Measurements from ENCODE around the gene PCDHGB6.
"Not testable (repeated sequence)": the region's sequence is repeated elsewhere in the genome, so short reads cannot be mapped to it uniquely, and the experiment has no call there.

Gene PCDHGB6

DNA sequence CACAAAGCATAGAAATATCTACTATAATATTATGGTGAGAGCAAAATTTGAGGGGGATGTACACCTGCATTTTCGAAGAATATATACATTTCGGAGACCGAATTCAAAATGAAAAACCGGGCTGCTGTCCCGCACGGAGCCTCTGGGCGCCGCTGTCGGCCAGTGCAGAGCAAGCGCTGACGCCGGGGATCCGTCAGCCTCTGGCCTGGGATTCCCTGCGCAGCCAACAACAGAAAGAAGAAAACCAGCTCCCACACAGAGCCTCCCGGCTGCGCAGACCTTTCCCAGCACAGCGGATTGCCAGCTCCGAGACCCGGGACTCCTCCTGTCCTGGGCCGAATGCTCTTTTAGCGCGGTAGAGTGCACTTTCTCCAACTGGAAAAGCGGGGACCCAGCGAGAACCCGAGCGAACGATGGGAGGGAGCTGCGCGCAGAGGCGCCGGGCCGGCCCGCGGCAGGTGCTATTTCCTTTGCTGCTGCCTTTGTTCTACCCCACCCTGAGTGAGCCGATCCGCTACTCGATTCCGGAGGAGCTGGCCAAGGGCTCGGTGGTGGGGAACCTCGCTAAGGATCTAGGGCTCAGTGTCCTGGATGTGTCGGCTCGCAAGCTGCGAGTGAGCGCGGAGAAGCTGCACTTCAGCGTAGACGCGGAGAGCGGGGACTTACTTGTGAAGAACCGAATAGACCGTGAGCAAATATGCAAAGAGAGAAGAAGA, at the start of gene PCDHGB6:
Gene PCDHGB6, plus strand, starts transcription at position 232 of the 716 bp plus-strand sequence. Its CDS starts 182 bp downstream, at position 414.
- peak; percentile 82 for DNase-seq (ENCODE audit: low read depth, low spot score)

GRCh38 chr5:141359790-141360426, 47.9 kb upstream of the PCDHGB6 start, which contains the start of gene PCDHGB2:
Gene PCDHGB2 (plus strand): TSS chr5:141359994. CDS start chr5:141360136, 142 bp downstream.
- no peak for DNase-seq (ENCODE audit: low read depth, low spot score)

GRCh38 chr5:141360685-141361084, 47.1 kb upstream of the PCDHGB6 start:
- DNase-seq (ENCODE audit: low read depth, low spot score), result no peak

GRCh38 chr5:141362719-141363118, 45.1 kb upstream of the PCDHGB6 start:
- no peak for DNase-seq (ENCODE audit: low read depth, low spot score)

- DNase-seq (ENCODE audit: low read depth, low spot score), result no peak
These were observed 43.7 kb upstream of the PCDHGB6 start, which contains the start of gene PCDHGA5 for GRCh38 chr5:141363952-141364660. Gene PCDHGA5 (plus strand): TSS chr5:141364162. CDS start chr5:141364331, 169 bp downstream.

GRCh38 chr5:141366016-141366896, 41.6 kb upstream of the PCDHGB6 start:
- no peak for DNase-seq (ENCODE audit: low read depth, low spot score)

- no peak for DNase-seq (ENCODE audit: low read depth, low spot score)
These were observed 37.6 kb upstream of the PCDHGB6 start, which contains the start of gene PCDHGB3 for GRCh38 chr5:141369994-141370848. Gene PCDHGB3 (plus strand): TSS chr5:141370242. CDS start chr5:141370395, 153 bp downstream.

GRCh38 chr5:141371572-141372475, 36.0 kb upstream of the PCDHGB6 start:
- no peak for DNase-seq (ENCODE audit: low read depth, low spot score)

DNA sequence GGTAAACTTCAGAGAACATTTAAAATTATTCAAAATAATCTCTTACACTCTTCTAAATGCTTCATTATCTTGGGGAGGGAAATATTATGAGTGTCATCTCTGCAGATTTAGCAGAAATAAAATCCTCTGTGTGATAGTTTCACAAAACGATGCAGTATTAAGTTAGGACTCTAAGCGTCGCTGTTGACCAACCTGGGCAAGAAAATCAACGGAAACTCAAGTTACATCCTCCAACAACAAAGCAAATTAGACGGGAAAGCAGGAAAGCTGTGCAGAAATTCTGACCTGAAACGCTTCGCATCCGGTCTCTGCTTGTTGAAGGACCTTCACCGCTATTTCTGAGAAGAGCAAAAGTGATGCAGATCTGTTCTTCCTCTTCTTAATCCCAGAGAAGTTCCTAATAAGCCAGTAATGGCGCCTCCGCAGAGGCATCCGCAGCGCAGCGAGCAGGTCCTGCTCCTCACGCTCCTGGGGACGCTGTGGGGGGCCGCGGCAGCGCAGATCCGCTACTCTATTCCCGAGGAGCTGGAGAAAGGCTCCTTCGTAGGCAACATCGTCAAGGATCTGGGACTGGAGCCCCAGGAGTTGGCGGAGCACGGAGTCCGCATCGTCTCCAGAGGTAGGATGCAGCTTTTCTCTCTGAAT, 34.0 kb upstream of the PCDHGB6 start, which contains the start of gene PCDHGA6:
Gene PCDHGA6, plus strand, starts transcription at position 219 of the 645 bp plus-strand sequence. Its CDS starts 193 bp downstream, at position 412.
- DNase-seq (ENCODE audit: low read depth, low spot score), result peak; percentile 60

- no peak for DNase-seq (ENCODE audit: low read depth, low spot score)
These were observed 33.2 kb upstream of the PCDHGB6 start for GRCh38 chr5:141374627-141375026.

GRCh38 chr5:141375444-141376155, 32.2 kb upstream of the PCDHGB6 start:
- DNase-seq (ENCODE audit: low read depth, low spot score), result not testable (repeated sequence)

DNA sequence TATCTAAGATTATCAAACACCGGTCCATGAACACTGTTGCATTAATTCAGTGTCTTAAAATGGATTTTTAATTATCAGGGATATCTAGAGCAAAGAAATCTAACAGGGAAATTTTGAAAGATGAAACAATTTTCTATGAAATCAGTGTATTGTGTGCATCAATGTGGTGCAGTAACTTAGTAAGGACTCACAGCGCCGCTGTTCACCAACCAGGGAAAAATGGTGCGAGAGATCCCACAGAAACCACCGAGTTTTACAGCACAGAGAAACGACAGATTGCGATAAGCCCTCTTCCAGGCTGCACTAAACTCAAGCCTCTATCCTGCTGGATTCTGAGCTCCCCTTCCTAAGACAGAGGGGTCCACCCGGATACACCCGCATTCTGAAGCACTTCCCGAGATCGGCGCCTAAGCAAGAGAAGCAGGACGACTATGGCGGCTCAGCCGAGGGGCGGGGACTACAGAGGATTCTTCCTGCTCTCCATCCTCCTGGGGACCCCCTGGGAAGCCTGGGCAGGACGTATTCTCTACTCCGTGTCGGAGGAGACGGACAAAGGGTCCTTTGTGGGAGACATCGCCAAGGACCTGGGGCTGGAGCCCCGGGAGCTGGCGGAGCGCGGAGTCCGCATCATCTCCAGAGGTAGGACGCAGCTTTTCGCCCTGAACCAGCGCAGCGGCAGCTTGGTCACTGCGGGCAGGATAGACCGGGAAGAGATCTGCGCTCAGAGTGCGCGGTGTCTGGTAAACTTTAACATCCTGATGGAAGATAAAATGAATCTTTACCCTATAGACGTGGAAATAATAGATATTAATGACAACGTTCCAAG, 25.1 kb upstream of the PCDHGB6 start, which contains the start of gene PCDHGA7:
Gene PCDHGA7, plus strand, starts transcription at position 274 of the 826 bp plus-strand sequence. Its CDS starts 158 bp downstream, at position 432.
- peak; percentile 33 for DNase-seq (ENCODE audit: low read depth, low spot score)

DNA sequence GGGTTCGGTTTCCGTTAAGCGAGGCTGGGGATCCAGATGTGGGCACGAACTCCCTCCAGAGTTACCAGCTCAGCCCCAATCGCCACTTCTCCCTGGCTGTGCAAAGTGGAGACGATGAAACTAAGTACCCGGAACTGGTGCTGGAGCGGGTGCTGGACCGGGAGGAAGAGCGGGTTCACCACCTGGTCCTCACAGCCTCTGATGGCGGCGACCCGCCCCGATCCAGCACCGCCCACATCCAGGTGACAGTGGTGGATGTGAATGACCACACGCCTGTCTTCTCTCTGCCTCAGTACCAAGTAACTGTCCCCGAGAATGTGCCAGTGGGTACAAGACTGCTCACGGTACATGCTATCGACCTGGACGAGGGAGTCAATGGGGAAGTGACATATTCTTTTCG, 24.5 kb upstream of the PCDHGB6 start:
- no peak for DNase-seq (ENCODE audit: low read depth, low spot score)

DNA sequence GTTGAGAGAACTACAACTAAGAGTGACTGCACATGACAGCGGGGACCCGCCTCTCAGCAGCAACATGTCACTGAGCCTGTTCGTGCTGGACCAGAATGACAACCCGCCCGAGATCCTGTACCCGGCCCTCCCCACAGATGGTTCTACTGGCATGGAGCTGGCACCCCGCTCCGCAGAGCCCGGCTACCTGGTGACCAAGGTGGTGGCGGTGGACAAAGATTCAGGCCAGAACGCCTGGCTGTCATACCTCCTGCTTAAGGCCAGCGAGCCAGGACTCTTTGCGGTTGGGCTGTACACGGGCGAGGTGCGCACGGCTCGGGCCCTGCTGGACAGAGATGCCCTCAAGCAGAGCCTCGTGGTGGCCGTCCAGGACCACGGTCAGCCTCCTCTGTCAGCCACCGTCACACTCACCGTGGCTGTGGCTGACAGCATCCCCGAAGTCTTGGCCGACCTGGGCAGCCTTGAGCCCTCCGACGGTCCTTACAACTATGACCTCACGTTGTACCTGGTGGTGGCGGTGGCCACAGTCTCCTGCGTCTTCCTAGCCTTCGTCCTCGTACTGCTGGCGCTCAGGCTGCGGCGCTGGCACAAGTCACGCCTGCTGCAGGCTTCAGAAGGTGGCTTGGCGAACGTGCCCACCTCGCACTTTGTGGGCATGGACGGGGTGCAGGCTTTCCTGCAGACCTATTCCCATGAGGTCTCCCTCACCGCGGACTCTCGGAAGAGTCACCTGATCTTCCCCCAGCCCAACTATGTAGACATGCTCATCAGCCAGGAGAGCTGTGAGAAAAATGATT, 23.2 kb upstream of the PCDHGB6 start:
- DNase-seq (ENCODE audit: low read depth, low spot score), result no peak

DNA sequence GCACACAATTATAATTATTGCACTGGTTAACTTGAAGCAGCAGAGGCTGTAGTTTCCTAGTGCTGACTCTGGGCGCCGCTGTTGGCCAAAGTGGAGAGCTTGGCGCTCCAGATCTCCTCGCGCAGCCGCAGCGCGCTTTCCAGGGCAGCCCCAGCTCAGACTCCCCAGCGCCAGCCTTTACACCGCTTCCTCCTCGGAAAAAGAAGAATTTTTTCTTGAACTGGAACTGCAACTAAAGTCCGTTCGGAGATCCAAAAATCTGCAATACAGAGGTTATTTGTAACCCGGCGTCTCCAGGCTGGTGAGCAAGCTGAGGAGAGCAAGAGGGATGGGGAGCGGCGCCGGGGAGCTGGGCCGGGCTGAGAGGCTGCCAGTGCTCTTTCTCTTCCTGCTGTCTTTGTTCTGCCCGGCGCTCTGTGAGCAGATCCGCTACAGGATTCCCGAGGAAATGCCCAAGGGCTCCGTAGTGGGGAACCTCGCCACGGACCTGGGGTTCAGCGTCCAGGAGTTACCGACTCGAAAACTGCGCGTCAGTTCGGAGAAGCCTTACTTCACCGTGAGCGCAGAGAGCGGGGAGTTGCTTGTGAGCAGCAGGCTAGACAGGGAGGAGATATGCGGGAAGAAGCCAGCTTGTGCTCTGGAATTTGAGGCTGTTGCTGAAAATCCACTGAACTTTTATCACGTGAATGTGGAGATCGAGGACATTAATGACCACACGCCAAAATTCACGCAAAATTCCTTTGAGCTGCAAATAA, 20.1 kb upstream of the PCDHGB6 start, which contains the start of gene PCDHGB4:
Gene PCDHGB4, plus strand, starts transcription at position 142 of the 755 bp plus-strand sequence. Its CDS starts 187 bp downstream, at position 329.
- DNase-seq (ENCODE audit: low read depth, low spot score), result peak; percentile 77

Data from ELF-1 (cell line).